ENCODE results near the gene FAM13A. TPM values are rescaled to one million over a fixed set of nuclear protein-coding genes. Genes with fewer than 3 reads are reported as not detected.

Gene FAM13A
- polyA plus RNA-seq, 1 of the 3 experiments (the other 2 are of a cell fraction) = 0.67 TPM

DNA sequence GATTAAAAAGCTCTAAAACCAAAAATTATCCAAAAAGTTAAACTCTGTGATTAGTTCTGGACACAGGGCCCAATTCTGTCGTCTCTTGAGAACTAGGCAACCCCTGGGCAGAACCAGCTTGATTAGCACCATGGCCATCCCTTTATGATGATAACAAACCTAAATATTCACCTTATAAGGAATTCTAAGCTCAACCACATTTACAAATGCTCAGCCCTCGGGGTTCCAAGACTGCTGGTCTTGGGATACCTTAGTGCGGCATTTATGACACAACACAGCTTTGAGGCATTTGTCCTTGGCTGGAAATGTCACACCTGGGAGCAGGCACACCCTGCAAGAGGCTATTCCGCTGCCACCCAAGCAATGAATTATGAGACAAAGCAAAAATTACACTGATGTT is 331.8 kb downstream of the FAM13A start:
- 70% methylated on average over 4 of the region's 4 CpGs for whole genome bisulfite sequencing (ENCODE audit: low lambda C conversion rate)
- CTCF ChIA-PET = interaction anchor here (1.9 kb wide), 1 partner anchor 299 kb away, joined by 4 read pairs; no protein-coding TSS in a partner anchor
- Histone ChIP-seq H3K27me3 (ENCODE audit: insufficient read depth) (no peaks in the 10 kb centered on the region), H3K9ac (no peak overlapping the region), H3K9me3 (no peaks in the 10 kb centered on the region), H3K9me2 (no peaks in the 10 kb centered on the region), H3K4me1 (ENCODE audit: control insufficient read depth in 1 of 2, insufficient read depth in 2 of 2, low read depth in 1 of 2, low read length in 1 of 2) (peaks cover 0 to 5% of the 10 kb centered on the region in 2 experiments; a peak in 1 of 4 replicates), H3K36me3 (replicated peaks in 1 of 2; ENCODE audit: control insufficient read depth in 1 of 2, insufficient read depth in 2 of 2, low read length in 1 of 2) (peaks cover 8 to 31% of the 10 kb centered on the region in 2 experiments), H3F3A (replicated peaks; ENCODE audit: insufficient read depth) (no peaks in the 10 kb centered on the region), H2AFZ (ENCODE audit: low read depth) (no peak overlapping the region), H4K20me1 (ENCODE audit: insufficient read depth) (no peaks in the 10 kb centered on the region), H3K79me2 (ENCODE audit: insufficient read depth) (no peaks in the 10 kb centered on the region), H3K4me3 (ENCODE audit: low read depth in 2 of 2, low read length in 1 of 2) (no peak overlapping the region), H3K4me2 (no peak overlapping the region), H3K27ac (ENCODE audit: low read depth in 2 of 2, low read length in 1 of 2) (no peak overlapping the region)
- TF ChIP-seq FOXJ3 (CRISPR knock-in tag; IDR thresholded peaks at IDR 0.05) (no peak), CHD2 (IDR thresholded peaks at IDR 0.05; ENCODE audit: low read length, partially characterized antibody) (no peak), SMC3 (IDR thresholded peaks at IDR 0.05; ENCODE audit: low read depth, low read length) (no peak), FOXM1 (IDR thresholded peaks at IDR 0.05; ENCODE audit: low read depth) (no peak), EP300 (IDR thresholded peaks at IDR 0.05; ENCODE audit: borderline replicate concordance in 1 of 2, low read depth in 1 of 2, low read length in 1 of 2) (no peak), MXI1 (IDR thresholded peaks at IDR 0.05; ENCODE audit: low read depth, low read length) (no peak), FOSL2 (IDR thresholded peaks at IDR 0.05; ENCODE audit: borderline replicate concordance, low read depth) (no peak), TCF12 (IDR thresholded peaks at IDR 0.05) (no peak), POLR2AphosphoS5 (IDR thresholded peaks at IDR 0.05; ENCODE audit: low read depth, low read length) (no peak)
- TF ChIP-seq, protein P1, sequence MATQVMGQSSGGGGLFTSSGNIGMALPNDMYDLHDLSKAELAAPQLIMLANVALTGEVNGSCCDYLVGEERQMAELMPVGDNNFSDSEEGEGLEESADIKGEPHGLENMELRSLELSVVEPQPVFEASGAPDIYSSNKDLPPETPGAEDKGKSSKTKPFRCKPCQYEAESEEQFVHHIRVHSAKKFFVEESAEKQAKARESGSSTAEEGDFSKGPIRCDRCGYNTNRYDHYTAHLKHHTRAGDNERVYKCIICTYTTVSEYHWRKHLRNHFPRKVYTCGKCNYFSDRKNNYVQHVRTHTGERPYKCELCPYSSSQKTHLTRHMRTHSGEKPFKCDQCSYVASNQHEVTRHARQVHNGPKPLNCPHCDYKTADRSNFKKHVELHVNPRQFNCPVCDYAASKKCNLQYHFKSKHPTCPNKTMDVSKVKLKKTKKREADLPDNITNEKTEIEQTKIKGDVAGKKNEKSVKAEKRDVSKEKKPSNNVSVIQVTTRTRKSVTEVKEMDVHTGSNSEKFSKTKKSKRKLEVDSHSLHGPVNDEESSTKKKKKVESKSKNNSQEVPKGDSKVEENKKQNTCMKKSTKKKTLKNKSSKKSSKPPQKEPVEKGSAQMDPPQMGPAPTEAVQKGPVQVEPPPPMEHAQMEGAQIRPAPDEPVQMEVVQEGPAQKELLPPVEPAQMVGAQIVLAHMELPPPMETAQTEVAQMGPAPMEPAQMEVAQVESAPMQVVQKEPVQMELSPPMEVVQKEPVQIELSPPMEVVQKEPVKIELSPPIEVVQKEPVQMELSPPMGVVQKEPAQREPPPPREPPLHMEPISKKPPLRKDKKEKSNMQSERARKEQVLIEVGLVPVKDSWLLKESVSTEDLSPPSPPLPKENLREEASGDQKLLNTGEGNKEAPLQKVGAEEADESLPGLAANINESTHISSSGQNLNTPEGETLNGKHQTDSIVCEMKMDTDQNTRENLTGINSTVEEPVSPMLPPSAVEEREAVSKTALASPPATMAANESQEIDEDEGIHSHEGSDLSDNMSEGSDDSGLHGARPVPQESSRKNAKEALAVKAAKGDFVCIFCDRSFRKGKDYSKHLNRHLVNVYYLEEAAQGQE (IDR thresholded peaks at IDR 0.05; ENCODE audit: low read depth, low read length) = no peak
- TF ChIP-seq, protein P2, sequence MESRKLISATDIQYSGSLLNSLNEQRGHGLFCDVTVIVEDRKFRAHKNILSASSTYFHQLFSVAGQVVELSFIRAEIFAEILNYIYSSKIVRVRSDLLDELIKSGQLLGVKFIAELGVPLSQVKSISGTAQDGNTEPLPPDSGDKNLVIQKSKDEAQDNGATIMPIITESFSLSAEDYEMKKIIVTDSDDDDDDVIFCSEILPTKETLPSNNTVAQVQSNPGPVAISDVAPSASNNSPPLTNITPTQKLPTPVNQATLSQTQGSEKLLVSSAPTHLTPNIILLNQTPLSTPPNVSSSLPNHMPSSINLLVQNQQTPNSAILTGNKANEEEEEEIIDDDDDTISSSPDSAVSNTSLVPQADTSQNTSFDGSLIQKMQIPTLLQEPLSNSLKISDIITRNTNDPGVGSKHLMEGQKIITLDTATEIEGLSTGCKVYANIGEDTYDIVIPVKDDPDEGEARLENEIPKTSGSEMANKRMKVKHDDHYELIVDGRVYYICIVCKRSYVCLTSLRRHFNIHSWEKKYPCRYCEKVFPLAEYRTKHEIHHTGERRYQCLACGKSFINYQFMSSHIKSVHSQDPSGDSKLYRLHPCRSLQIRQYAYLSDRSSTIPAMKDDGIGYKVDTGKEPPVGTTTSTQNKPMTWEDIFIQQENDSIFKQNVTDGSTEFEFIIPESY (IDR thresholded peaks at IDR 0.05; ENCODE audit: borderline replicate concordance, low read depth) = no peak
- DNase-seq = no peak
- POLR2A ChIA-PET = interaction anchor here (0.5 kb wide), 1 partner anchor 114 kb away, joined by 3 read pairs; no protein-coding TSS in a partner anchor

DNA sequence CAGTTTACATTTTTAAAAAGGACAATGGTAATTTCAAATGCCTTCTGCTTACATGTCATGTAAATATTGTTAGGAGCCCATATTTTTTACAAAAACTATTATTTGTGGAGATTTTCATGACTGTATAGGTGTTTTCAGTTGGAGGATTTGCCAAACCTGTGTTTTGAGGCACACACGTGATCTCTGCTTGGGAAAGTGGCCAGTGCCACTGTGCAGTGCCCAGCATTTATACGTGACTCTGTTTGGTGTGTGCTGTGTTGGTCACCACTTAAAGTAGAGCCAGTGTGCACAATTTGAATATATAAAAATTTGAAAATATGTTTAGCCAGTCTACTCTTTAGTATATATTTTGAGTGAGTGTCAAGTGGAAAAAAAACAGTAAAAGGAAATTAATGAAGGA is 332.6 kb downstream of the FAM13A start:
- POLR2A ChIA-PET = no interaction called here
- Histone ChIP-seq H3K4me2 (no peak overlapping the region), H3K36me3 (replicated peaks in 1 of 2; ENCODE audit: control insufficient read depth in 1 of 2, insufficient read depth in 2 of 2, low read length in 1 of 2) (peaks cover 8 to 24% of the 10 kb centered on the region in 2 experiments), H3K9me3 (no peaks in the 10 kb centered on the region), H3K4me3 (ENCODE audit: low read depth in 2 of 2, low read length in 1 of 2) (no peak overlapping the region), H3K27me3 (ENCODE audit: insufficient read depth) (no peaks in the 10 kb centered on the region), H3F3A (replicated peaks; ENCODE audit: insufficient read depth) (no peaks in the 10 kb centered on the region), H3K9me2 (no peaks in the 10 kb centered on the region), H4K20me1 (ENCODE audit: insufficient read depth) (no peaks in the 10 kb centered on the region), H3K79me2 (ENCODE audit: insufficient read depth) (no peaks in the 10 kb centered on the region), H3K27ac (ENCODE audit: low read depth in 2 of 2, low read length in 1 of 2) (no peak overlapping the region), H3K9ac (no peak overlapping the region), H2AFZ (ENCODE audit: low read depth) (no peak overlapping the region), H3K4me1 (ENCODE audit: control insufficient read depth in 1 of 2, insufficient read depth in 2 of 2, low read depth in 1 of 2, low read length in 1 of 2) (peaks cover 0 to 5% of the 10 kb centered on the region in 2 experiments; a peak in 1 of 4 replicates)
- 94% methylated on average over 2 of the region's 2 CpGs for WGBS (ENCODE audit: low lambda C conversion rate)
- DNase-seq = no peak
- CTCF ChIA-PET = no interaction called here
- TF ChIP-seq, protein P3, sequence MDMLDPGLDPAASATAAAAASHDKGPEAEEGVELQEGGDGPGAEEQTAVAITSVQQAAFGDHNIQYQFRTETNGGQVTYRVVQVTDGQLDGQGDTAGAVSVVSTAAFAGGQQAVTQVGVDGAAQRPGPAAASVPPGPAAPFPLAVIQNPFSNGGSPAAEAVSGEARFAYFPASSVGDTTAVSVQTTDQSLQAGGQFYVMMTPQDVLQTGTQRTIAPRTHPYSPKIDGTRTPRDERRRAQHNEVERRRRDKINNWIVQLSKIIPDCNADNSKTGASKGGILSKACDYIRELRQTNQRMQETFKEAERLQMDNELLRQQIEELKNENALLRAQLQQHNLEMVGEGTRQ (IDR thresholded peaks at IDR 0.05; ENCODE audit: borderline replicate concordance, low read depth, low read length) = no peak
- TF ChIP-seq, protein P4, sequence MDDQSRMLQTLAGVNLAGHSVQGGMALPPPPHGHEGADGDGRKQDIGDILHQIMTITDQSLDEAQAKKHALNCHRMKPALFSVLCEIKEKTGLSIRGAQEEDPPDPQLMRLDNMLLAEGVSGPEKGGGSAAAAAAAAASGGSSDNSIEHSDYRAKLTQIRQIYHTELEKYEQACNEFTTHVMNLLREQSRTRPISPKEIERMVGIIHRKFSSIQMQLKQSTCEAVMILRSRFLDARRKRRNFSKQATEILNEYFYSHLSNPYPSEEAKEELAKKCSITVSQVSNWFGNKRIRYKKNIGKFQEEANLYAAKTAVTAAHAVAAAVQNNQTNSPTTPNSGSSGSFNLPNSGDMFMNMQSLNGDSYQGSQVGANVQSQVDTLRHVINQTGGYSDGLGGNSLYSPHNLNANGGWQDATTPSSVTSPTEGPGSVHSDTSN (IDR thresholded peaks at IDR 0.05) = no peak
- TF ChIP-seq RCOR1 (IDR thresholded peaks at IDR 0.05; ENCODE audit: low read length) = no peak
- TF ChIP-seq GATA2 (CRISPR knock-in tag; IDR thresholded peaks at IDR 0.05) = no peak
- no peak for TF ChIP-seq FOXM1 (IDR thresholded peaks at IDR 0.05; ENCODE audit: low read depth)
- TF ChIP-seq JUND (IDR thresholded peaks at IDR 0.05) = no peak
- TF ChIP-seq TEAD4 (IDR thresholded peaks at IDR 0.05; ENCODE audit: borderline replicate concordance, insufficient read depth) = no peak
- no peak for TF ChIP-seq NFIC (IDR thresholded peaks at IDR 0.05; ENCODE audit: borderline replicate concordance)
- no peak for TF ChIP-seq GABPA (IDR thresholded peaks at IDR 0.05; ENCODE audit: low read depth)
- TF ChIP-seq, protein P5, sequence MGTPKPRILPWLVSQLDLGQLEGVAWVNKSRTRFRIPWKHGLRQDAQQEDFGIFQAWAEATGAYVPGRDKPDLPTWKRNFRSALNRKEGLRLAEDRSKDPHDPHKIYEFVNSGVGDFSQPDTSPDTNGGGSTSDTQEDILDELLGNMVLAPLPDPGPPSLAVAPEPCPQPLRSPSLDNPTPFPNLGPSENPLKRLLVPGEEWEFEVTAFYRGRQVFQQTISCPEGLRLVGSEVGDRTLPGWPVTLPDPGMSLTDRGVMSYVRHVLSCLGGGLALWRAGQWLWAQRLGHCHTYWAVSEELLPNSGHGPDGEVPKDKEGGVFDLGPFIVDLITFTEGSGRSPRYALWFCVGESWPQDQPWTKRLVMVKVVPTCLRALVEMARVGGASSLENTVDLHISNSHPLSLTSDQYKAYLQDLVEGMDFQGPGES (IDR thresholded peaks at IDR 0.05; ENCODE audit: low read depth, low read length) = no peak
